GM21381 (cell line): ENCODE measurements around the gene INO80D.
"Not testable (repeated sequence)": the region's sequence is repeated elsewhere in the genome, so short reads cannot be mapped to it uniquely, and the experiment has no call there.

Experiments
- ATAC-seq: cut with Tn5 transposase; IDR thresholded peaks from one replicate; pipeline ENCODE4 v1.9.1; 2021; ENCODE audit warnings: mild to moderate bottlenecking, moderate library complexity; ENCODE audit not compliant: unreplicated experiment

The INO80D gene

GRCh38 chr2:206033452-206033851 is 52.5 kb downstream of the INO80D start:
- ATAC-seq = not testable (repeated sequence)

- no peak for ATAC-seq
These were observed 53.9 kb downstream of the INO80D start for GRCh38 chr2:206031950-206032567.

GRCh38 chr2:206031162-206031784 is 54.7 kb downstream of the INO80D start:
- ATAC-seq = no peak

GRCh38 chr2:206028101-206028500 is 57.9 kb downstream of the INO80D start:
- no peak for ATAC-seq

GRCh38 chr2:206023183-206023582 is 62.8 kb downstream of the INO80D start:
- ATAC-seq = no peak

GRCh38 chr2:206020171-206020570 is 65.8 kb downstream of the INO80D start:
- ATAC-seq = no peak

GRCh38 chr2:206015746-206016145 is 70.2 kb downstream of the INO80D start:
- not testable (repeated sequence) for ATAC-seq

GRCh38 chr2:206011795-206012194 is 74.2 kb downstream of the INO80D start:
- ATAC-seq = no peak

- no peak for ATAC-seq
These were observed 74.9 kb downstream of the INO80D start for GRCh38 chr2:206011018-206011614.

- no peak for ATAC-seq
These were observed 81.8 kb downstream of the INO80D start for GRCh38 chr2:206004004-206004693.

GRCh38 chr2:206002440-206002839 is 83.5 kb downstream of the INO80D start:
- ATAC-seq = no peak

- ATAC-seq = no peak
These were observed 84.1 kb downstream of the INO80D start for GRCh38 chr2:206001912-206002311.

- ATAC-seq = no peak
These were observed 85.2 kb downstream of the INO80D start for GRCh38 chr2:206000776-206001175.

GRCh38 chr2:205998583-205998982 is 87.4 kb downstream of the INO80D start:
- no peak for ATAC-seq

GRCh38 chr2:205996161-205996560 is 89.8 kb downstream of the INO80D start:
- ATAC-seq = no peak

GRCh38 chr2:205995260-205995659 is 90.7 kb downstream of the INO80D start:
- ATAC-seq = no peak

- ATAC-seq = no peak
These were observed 91.6 kb downstream of the INO80D start for GRCh38 chr2:205994344-205994743.

- no peak for ATAC-seq
These were observed 95.9 kb downstream of the INO80D start for GRCh38 chr2:205990104-205990503.

- ATAC-seq = no peak
These were observed 96.5 kb downstream of the INO80D start for GRCh38 chr2:205989271-205990071.

- ATAC-seq = not testable (repeated sequence)
These were observed 97.3 kb downstream of the INO80D start for GRCh38 chr2:205988681-205989080.

GRCh38 chr2:205988274-205988673 is 97.7 kb downstream of the INO80D start:
- no peak for ATAC-seq
